ENCODE data around the gene NEK6. TPM values are rescaled to one million over a fixed set of nuclear protein-coding genes. Genes with fewer than 3 reads are reported as not detected.

Gene NEK6
- total RNA-seq, 1 experiment from 2014 or later, result 21.1 TPM

GRCh38 chr9:124255222-124255621 is 2.5 kb upstream of the NEK6 start:
- TF ChIP-seq CTCF (conservative IDR thresholded peaks at IDR 0.05; ENCODE audit: low read depth, low read length) (no peak), EZH2phosphoT487 (IDR thresholded peaks at IDR 0.05; ENCODE audit: borderline replicate concordance, low read length) (no peak), EZH2 (IDR thresholded peaks at IDR 0.05; ENCODE audit: low read length, unreplicated experiment) (no peak)
- BruUV-seq (replicated peaks), result no TSS peak
- H3K27ac ChIP-seq (ENCODE audit: low read length), result no peak overlapping the region
- CTCF ChIA-PET, result no interaction called here
- no peaks in the 10 kb centered on the region for H4K20me1 ChIP-seq (ENCODE audit: low read length)
- peaks cover 24% of the 10 kb centered on the region for H3K79me2 ChIP-seq (ENCODE audit: low read length)
- H3K27me3 ChIP-seq (ENCODE audit: low read length), result no peaks in the 10 kb centered on the region
- intact Hi-C loops (cut with micrococcal nuclease), result loop anchor here (5.0 kb wide), 3 partner anchors 33 to 128 kb away; no protein-coding TSS in a partner anchor
- DNase-seq, result no peak
- ATAC-seq, result no peak
- no peaks in the 10 kb centered on the region for H3K9me3 ChIP-seq (ENCODE audit: low read length)
- H2AFZ ChIP-seq (ENCODE audit: low read length), result no peak overlapping the region
- peaks cover 5% of the 10 kb centered on the region for H3F3A ChIP-seq (ENCODE audit: low read length, unreplicated experiment)
- POLR2A ChIA-PET (ENCODE audit: unreplicated experiment), result no interaction called here
- no peaks in the 10 kb centered on the region for H3K36me3 ChIP-seq (ENCODE audit: low read depth, low read length)
- H3K9ac ChIP-seq (ENCODE audit: low read length), result no peak overlapping the region
- no peaks in the 10 kb centered on the region for H3K9me2 ChIP-seq (replicated peaks; ENCODE audit: low read length)
- H3K4me2 ChIP-seq (ENCODE audit: low read length), result no peak overlapping the region
- H3K4me3 ChIP-seq (ENCODE audit: low read length), result no peak overlapping the region
- H3K4me1 ChIP-seq (ENCODE audit: insufficient read depth, low read length), result peaks cover 29% of the 10 kb centered on the region

- intact Hi-C loops (cut with micrococcal nuclease), result loop anchor here (5.0 kb wide), 3 partner anchors 34 to 129 kb away; no protein-coding TSS in a partner anchor
- ChIA-PET CTCF (no interaction called here), POLR2A (ENCODE audit: unreplicated experiment) (no interaction called here)
- Histone ChIP-seq H3K36me3 (ENCODE audit: low read depth, low read length) (no peaks in the 10 kb centered on the region), H2AFZ (ENCODE audit: low read length) (peak overlapping the region; percentile 48), H3K9ac (ENCODE audit: low read length) (no peak overlapping the region), H3K79me2 (ENCODE audit: low read length) (peaks cover 37% of the 10 kb centered on the region), H4K20me1 (ENCODE audit: low read length) (peaks cover 8% of the 10 kb centered on the region), H3K27ac (ENCODE audit: low read length) (no peak overlapping the region), H3K4me3 (ENCODE audit: low read length) (no peak overlapping the region), H3K4me2 (ENCODE audit: low read length) (peak overlapping the region; percentile 41), H3K27me3 (ENCODE audit: low read length) (no peaks in the 10 kb centered on the region), H3K4me1 (ENCODE audit: insufficient read depth, low read length) (peaks cover 39% of the 10 kb centered on the region), H3K9me2 (replicated peaks; ENCODE audit: low read length) (no peaks in the 10 kb centered on the region), H3K9me3 (ENCODE audit: low read length) (no peaks in the 10 kb centered on the region), H3F3A (ENCODE audit: low read length, unreplicated experiment) (peaks cover 5% of the 10 kb centered on the region)
- peak; percentile 79 for DNase-seq
- peak; percentile 10 for ATAC-seq
- no peak for TF ChIP-seq EZH2phosphoT487 (IDR thresholded peaks at IDR 0.05; ENCODE audit: borderline replicate concordance, low read length)
- no TSS peak for BruUV-seq (replicated peaks)
Observed at GRCh38 chr9:124256517-124257069, 1.2 kb upstream of the NEK6 start.

GRCh38 chr9:124257070-124257843 is 492 bp upstream of the NEK6 start:
- POLR2A ChIA-PET (ENCODE audit: unreplicated experiment), result no interaction called here
- Histone ChIP-seq H3F3A (ENCODE audit: low read length, unreplicated experiment) (peaks cover 5% of the 10 kb centered on the region), H3K9me3 (ENCODE audit: low read length) (no peaks in the 10 kb centered on the region), H3K79me2 (ENCODE audit: low read length) (peaks cover 44% of the 10 kb centered on the region), H4K20me1 (ENCODE audit: low read length) (peaks cover 14% of the 10 kb centered on the region), H3K4me2 (ENCODE audit: low read length) (peak overlapping the region; percentile 71), H3K27me3 (ENCODE audit: low read length) (no peaks in the 10 kb centered on the region), H3K9me2 (replicated peaks; ENCODE audit: low read length) (no peaks in the 10 kb centered on the region), H3K4me1 (ENCODE audit: insufficient read depth, low read length) (peaks cover 39% of the 10 kb centered on the region), H3K9ac (ENCODE audit: low read length) (no peak overlapping the region), H3K36me3 (ENCODE audit: low read depth, low read length) (no peaks in the 10 kb centered on the region), H3K4me3 (ENCODE audit: low read length) (peak overlapping the region; percentile 63), H3K27ac (ENCODE audit: low read length) (no peak overlapping the region), H2AFZ (ENCODE audit: low read length) (peak overlapping the region; percentile 61; the same call in 1 of the 2 replicates)
- DNase-seq (peak; percentile 4), ATAC-seq (no peak)
- CTCF ChIA-PET, result no interaction called here
- intact Hi-C loops (cut with micrococcal nuclease), result loop anchor here (5.0 kb wide), 3 partner anchors 35 to 130 kb away; no protein-coding TSS in a partner anchor
- no TSS peak for BruUV-seq (replicated peaks)
- TF ChIP-seq EZH2 (IDR thresholded peaks at IDR 0.05; ENCODE audit: low read length, unreplicated experiment) (no peak), EZH2phosphoT487 (IDR thresholded peaks at IDR 0.05; ENCODE audit: borderline replicate concordance, low read length) (no peak)
